ENCODE results near the gene CORIN. TPM values are rescaled to one million over a fixed set of nuclear protein-coding genes. Genes with fewer than 3 reads are reported as not detected.

CORIN gene
- polyA plus RNA-seq, 3 donors: 0.01 TPM; not detected in 2

- Histone ChIP-seq H3K9me3 (replicated peaks in 1 of 2; ENCODE audit: control insufficient read depth in 1 of 2, insufficient read depth in 1 of 2, low read length in 2 of 2) (no peaks in the 10 kb centered on the region), H3K4me2 (replicated peaks; ENCODE audit: extremely low read depth, low read length, poor library complexity, severe bottlenecking) (no peak overlapping the region), H3K79me2 (ENCODE audit: insufficient read depth, low read length) (no peaks in the 10 kb centered on the region), H2AFZ (ENCODE audit: insufficient read depth, low read depth, low read length, poor library complexity, severe bottlenecking) (no peak overlapping the region), H3K36me3 (replicated peaks in 1 of 2; ENCODE audit: control insufficient read depth in 1 of 2, insufficient read depth in 2 of 2, low read length in 2 of 2) (peaks cover 2 to 75% of the 10 kb centered on the region in 2 donors), H3K9ac (ENCODE audit: insufficient read depth, low read length, poor library complexity, severe bottlenecking) (no peak overlapping the region), H3K27me3 (ENCODE audit: control insufficient read depth in 2 of 2, insufficient read depth in 2 of 2, low read length in 2 of 2) (no peaks in the 10 kb centered on the region), H3K27ac (ENCODE audit: low read depth in 1 of 2, low read length in 2 of 2) (no peak overlapping the region), H3K4me3 (replicated peaks in 1 of 3; ENCODE audit: low read depth in 2 of 3, low read length in 3 of 3) (no peak overlapping the region), H3K4me1 (ENCODE audit: control insufficient read depth in 1 of 2, insufficient read depth in 2 of 2, low read length in 2 of 2) (no peaks in the 10 kb centered on the region), H4K20me1 (ENCODE audit: insufficient read depth, low read length) (no peaks in the 10 kb centered on the region)
- Mint-ChIP-seq H3K4me1 (no peaks in the 10 kb centered on the region), H3K9me3 (no peaks in the 10 kb centered on the region), H3K27ac (no peak overlapping the region), H3K27me3 (ENCODE audit: low read depth in 3 of 3) (no peaks in the 10 kb centered on the region), H3K36me3 (peaks cover 51 to 63% of the 10 kb centered on the region in 2 donors), H3K4me3 (no peak overlapping the region)
- intact Hi-C loops (cut with micrococcal nuclease): no loop called here
- WGBS (ENCODE audit: insufficient coverage): no CpG with 5 or more reads among the region's 1 CpG
- no peak for DNase-seq
- TF ChIP-seq, protein P1, sequence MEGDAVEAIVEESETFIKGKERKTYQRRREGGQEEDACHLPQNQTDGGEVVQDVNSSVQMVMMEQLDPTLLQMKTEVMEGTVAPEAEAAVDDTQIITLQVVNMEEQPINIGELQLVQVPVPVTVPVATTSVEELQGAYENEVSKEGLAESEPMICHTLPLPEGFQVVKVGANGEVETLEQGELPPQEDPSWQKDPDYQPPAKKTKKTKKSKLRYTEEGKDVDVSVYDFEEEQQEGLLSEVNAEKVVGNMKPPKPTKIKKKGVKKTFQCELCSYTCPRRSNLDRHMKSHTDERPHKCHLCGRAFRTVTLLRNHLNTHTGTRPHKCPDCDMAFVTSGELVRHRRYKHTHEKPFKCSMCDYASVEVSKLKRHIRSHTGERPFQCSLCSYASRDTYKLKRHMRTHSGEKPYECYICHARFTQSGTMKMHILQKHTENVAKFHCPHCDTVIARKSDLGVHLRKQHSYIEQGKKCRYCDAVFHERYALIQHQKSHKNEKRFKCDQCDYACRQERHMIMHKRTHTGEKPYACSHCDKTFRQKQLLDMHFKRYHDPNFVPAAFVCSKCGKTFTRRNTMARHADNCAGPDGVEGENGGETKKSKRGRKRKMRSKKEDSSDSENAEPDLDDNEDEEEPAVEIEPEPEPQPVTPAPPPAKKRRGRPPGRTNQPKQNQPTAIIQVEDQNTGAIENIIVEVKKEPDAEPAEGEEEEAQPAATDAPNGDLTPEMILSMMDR (IDR thresholded peaks at IDR 0.05): no peak
Measured at GRCh38 chr4:47852136-47852535, 14.3 kb upstream of the CORIN start.

GRCh38 chr4:47849466-47849865, 11.6 kb upstream of the CORIN start:
- no peak for DNase-seq
- intact Hi-C loops (cut with micrococcal nuclease): no loop called here
- Mint-ChIP-seq H3K9me3 (peaks cover 0 to 8% (median 3%) of the 10 kb centered on the region in 7 donors), H3K36me3 (peaks cover 48 to 63% of the 10 kb centered on the region in 2 donors), H3K27ac (no peak overlapping the region), H3K4me1 (peaks cover 3% of the 10 kb centered on the region), H3K27me3 (ENCODE audit: low read depth in 3 of 3) (no peaks in the 10 kb centered on the region), H3K4me3 (no peak overlapping the region)
- no peak overlapping the region for H3K4me2 ChIP-seq (replicated peaks; ENCODE audit: extremely low read depth, low read length, poor library complexity, severe bottlenecking)
- H3K36me3 ChIP-seq (replicated peaks in 1 of 2; ENCODE audit: control insufficient read depth in 1 of 2, insufficient read depth in 2 of 2, low read length in 2 of 2): peaks cover 2 to 65% of the 10 kb centered on the region in 2 donors
- no peak overlapping the region for H3K9ac ChIP-seq (ENCODE audit: insufficient read depth, low read length, poor library complexity, severe bottlenecking)
- no CpG with 5 or more reads among the region's 1 CpG for WGBS (ENCODE audit: insufficient coverage)
- no peaks in the 10 kb centered on the region for H4K20me1 ChIP-seq (ENCODE audit: insufficient read depth, low read length)
- no peak overlapping the region for H2AFZ ChIP-seq (ENCODE audit: insufficient read depth, low read depth, low read length, poor library complexity, severe bottlenecking)
- no peak overlapping the region for H3K4me3 ChIP-seq (replicated peaks in 1 of 3; ENCODE audit: low read depth in 2 of 3, low read length in 3 of 3)
- TF ChIP-seq, protein P1 (IDR thresholded peaks at IDR 0.05): no peak
- H3K27ac ChIP-seq (ENCODE audit: low read depth in 1 of 2, low read length in 2 of 2): no peak overlapping the region
- H3K4me1 ChIP-seq (ENCODE audit: control insufficient read depth in 1 of 2, insufficient read depth in 2 of 2, low read length in 2 of 2): no peaks in the 10 kb centered on the region
- no peaks in the 10 kb centered on the region for H3K27me3 ChIP-seq (ENCODE audit: control insufficient read depth in 2 of 2, insufficient read depth in 2 of 2, low read length in 2 of 2)
- H3K9me3 ChIP-seq (replicated peaks in 1 of 2; ENCODE audit: control insufficient read depth in 1 of 2, insufficient read depth in 1 of 2, low read length in 2 of 2): no peaks in the 10 kb centered on the region
- no peaks in the 10 kb centered on the region for H3K79me2 ChIP-seq (ENCODE audit: insufficient read depth, low read length)
